Measurements from ENCODE around the gene RNLS.
"Not testable (repeated sequence)": the region's sequence is repeated elsewhere in the genome, so short reads cannot be mapped to it uniquely, and the experiment has no call there.

The RNLS gene

GRCh38 chr10:88523739-88524400 is 59.2 kb downstream of the RNLS start:
- DNase-seq (ENCODE audit: low read depth in 2 of 2): no peak

GRCh38 chr10:88522715-88523114 is 60.4 kb downstream of the RNLS start:
- DNase-seq (ENCODE audit: low read depth in 2 of 2): no peak

DNA sequence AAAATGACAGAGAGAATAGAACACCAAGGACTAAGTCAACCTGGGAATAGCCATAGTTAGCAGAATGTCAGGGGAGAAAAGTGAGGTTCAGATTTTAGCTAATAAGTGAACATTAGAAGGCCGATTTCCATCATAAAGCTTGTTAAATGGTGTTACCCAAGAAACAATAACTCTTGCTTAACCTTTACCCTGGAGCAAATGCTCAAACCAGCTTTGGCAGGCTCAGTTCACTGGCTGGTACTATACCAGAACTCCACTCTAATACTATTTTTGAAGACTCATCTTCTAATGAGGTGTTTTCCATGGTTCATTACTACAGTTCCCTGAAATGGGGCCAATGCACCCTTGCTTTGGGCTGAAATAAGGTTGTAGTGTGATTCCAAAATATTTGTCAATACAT is 61.3 kb downstream of the RNLS start:
- no peak for DNase-seq (ENCODE audit: low read depth in 2 of 2)

DNA sequence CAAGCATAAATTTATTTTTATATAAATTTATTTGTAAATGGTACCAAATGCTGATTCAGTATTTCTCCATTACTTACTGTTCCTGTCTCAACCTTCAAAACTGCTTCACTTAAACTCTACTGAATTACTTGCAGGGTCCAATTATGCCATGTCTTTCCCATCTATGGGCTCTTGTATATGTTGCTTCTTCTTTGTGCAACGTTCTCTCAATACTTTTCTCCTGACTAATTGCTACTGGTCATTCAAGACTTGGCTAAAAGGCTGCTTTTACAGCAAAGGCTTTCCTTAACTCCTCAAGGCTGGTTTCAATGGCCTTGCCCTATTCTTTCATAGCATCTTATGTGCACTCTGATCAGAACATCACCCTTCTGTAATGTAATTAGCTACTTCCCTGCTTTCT is 67.9 kb downstream of the RNLS start:
- no peak for DNase-seq (ENCODE audit: low read depth in 2 of 2)

GRCh38 chr10:88512599-88512998 is 70.5 kb downstream of the RNLS start:
- no peak for DNase-seq (ENCODE audit: low read depth in 2 of 2)

DNA sequence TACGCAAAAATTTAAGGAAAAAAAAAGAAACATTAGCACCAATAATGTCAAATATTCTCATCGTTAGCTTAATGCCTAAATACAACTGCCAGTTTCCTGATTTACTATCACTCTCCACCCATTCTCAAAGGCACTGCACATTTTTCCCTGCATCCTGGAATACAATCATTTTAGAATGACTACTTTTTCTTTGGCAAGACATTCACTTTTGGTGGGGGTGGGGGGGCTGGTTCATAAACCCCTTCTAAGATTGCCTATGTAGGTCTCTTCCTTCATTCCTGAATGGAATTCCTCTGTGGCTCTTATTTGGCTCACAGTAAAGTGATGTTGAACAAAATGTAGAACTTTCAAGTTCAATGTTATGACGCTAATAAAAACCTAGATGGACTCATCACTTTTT is 74.3 kb downstream of the RNLS start:
- DNase-seq (ENCODE audit: low read depth in 2 of 2): no peak

DNA sequence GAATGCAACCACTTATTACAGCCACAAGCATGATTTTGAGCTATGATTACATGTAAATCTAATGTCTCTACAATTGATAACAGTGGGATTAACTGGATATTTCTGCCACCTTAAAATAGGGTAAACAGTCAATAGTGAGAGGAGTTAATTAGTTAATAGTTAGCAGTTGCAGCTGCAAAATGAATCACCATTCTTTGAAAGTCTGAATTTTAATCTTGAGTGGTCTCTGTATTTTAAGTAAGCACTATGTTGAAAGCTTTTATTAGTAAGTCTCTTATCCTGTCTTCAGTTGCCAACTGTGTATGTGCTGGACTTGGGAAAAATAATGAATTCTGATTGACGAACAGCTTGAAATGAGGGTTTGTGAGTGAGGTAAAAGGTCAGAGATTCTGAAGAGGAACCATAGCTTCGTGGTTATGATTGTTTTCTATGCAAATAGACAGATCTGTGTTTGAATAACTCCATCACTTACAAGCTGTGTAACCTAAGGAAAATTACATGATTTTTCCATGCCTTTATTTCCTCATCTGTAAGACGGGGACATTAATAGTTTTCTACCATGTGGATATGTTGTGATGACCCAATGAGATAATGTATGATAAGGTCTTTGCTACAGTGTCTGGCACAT is 75.2 kb downstream of the RNLS start:
- DNase-seq (ENCODE audit: low read depth in 2 of 2): no peak

GRCh38 chr10:88507404-88507803 is 75.7 kb downstream of the RNLS start:
- no peak for DNase-seq (ENCODE audit: low read depth in 2 of 2)

GRCh38 chr10:88505680-88506215 is 77.4 kb downstream of the RNLS start:
- no peak for DNase-seq (ENCODE audit: low read depth in 2 of 2)

GRCh38 chr10:88505265-88505664 is 77.9 kb downstream of the RNLS start:
- DNase-seq (ENCODE audit: low read depth in 2 of 2): no peak

- no peak for DNase-seq (ENCODE audit: low read depth in 2 of 2)
These were observed 82.5 kb downstream of the RNLS start for GRCh38 chr10:88500656-88501055.

- DNase-seq (ENCODE audit: low read depth in 2 of 2): no peak
These were observed 83.3 kb downstream of the RNLS start for GRCh38 chr10:88499569-88500470.

GRCh38 chr10:88497913-88498312 is 85.2 kb downstream of the RNLS start:
- DNase-seq (ENCODE audit: low read depth in 2 of 2): no peak

DNA sequence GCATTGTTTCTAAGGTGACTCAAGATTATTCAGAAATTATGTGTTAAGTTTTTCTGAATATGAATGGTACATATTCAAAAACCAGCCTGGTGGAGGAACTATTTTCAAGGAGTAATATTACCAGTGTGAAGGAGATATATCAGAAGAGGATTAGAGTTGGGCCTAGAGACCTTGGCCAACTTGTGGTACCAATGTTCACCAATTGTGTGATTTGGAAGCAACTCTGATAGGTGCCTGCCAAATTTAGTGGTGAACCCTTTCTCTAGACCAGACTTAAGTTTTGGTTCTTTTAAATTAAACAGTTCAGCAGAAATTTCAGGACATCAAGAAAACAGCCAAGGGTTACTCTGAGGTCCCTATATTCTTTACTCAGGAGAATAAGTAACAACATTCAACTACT is 88.6 kb downstream of the RNLS start:
- DNase-seq (ENCODE audit: low read depth in 2 of 2): no peak

- no peak for DNase-seq (ENCODE audit: low read depth in 2 of 2)
These were observed 89.2 kb downstream of the RNLS start for GRCh38 chr10:88493691-88494483.

DNA sequence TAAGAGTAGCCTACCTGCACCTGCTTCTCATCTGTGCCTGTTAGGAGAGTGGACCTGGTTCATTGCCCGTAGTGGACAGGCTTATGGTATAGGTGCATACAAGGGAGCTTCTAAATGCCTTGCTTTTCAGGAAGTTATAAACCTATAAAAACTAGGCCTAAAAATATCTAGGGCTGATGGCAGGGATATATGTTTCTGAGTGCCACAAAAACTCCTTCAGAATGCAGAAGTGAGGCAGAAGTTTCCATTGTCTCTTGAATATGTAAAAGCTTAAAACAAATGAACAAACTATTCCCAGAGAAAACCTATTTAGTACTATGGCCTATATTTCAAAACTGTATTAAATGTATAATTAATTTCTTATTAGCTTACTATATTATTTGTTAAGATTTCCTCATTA is 91.8 kb downstream of the RNLS start:
- no peak for DNase-seq (ENCODE audit: low read depth in 2 of 2)

DNA sequence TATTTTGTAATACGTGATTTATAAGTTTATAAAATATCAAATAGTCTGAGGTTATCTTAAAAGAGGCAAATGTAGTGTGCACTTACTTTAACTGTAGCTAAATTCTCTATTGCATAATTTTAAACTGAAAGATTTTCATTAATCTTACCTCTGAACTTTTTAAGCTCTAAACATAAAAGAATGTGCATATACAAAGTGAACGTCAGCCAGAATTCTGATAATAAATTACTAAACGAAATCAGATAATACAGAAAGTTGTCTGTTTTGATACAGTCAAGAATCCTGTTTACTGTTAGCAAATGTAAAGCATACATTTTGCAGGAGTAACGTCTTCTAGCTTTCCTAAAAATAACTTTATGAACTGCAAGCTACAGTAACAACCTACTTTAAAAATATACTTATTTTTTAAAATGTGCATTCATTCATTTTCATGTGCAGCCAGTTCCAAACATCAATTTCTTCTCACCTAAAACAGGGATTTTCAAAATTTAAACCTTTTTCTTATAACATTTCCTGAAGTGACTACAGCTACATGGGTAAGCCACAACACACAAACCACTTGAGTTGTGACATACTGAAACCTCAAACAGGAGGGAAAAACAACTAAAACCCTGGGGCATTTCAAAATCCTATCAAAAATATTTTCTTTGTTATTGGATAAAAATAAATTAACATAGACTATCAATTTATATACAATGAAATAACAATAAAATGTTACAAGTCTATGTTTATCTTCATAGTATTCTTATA is 92.7 kb downstream of the RNLS start:
- DNase-seq (ENCODE audit: low read depth in 2 of 2): no peak

- no peak for DNase-seq (ENCODE audit: low read depth in 2 of 2)
These were observed 94.0 kb downstream of the RNLS start for GRCh38 chr10:88489107-88489506.

DNA sequence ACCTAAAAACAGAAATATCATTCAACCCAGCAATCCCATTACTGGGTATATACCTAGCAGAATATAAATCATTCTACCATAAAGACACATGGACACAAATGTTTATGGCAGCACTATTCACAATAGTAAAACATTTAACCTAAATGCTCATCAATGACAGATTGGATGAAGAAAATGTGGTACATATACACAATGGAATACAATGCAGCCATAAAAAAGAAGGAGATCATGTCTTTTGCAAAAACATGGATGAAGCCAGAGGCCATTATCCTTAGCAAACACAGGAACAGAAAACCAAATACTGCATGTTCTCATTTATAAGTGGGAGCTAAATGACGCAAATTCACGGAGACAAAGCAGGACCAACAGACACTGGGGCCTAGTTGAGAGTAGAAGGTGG is 96.3 kb downstream of the RNLS start:
- not testable (repeated sequence) for DNase-seq (ENCODE audit: low read depth in 2 of 2)

DNA sequence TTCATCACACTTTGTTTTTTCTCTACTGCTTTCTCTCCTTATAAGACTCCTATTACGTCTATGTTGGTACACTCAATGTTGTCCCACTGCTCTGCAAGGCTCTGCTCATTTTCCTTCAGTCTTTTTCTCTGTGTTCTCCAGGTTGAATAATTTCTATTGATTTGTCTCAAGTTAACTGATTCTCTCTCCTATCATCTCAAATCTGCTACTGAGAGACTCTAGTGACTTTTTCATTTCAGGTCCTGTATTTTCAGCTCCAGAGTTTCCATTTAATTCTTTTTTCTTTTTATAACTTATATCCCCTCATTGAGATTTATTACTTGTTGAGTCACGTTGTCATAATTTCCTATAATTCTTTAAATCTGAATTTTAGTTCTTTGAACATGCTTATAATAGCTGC is 100.9 kb downstream of the RNLS start:
- DNase-seq (ENCODE audit: low read depth in 2 of 2): no peak

DNA sequence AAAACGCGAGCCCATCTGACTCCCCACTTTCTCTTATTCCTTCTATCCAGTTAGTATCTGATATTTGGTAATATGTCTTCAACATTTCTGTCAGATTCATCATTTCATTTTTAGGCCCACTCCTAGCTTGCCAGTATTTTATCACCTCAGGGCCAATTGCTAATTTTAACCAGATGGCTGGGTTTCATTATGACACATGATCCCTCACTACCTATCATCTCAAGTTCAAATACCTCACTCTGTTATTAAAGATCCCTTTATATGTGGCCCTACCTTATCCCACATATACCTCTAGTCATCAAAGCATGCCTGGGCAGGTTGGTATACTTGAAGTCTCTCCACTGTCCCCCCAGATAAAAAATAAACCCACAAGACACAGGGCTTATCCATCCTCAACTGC is 104.9 kb downstream of the RNLS start:
- DNase-seq (ENCODE audit: low read depth in 2 of 2): no peak

Measured in activated CD4-positive, alpha-beta T cell treated with anti-CD3 and anti-CD28 coated beads for 24 hours (primary cell).